Stomach (tissue), 9 donors: ENCODE measurements around the gene RRAD. TPM values are rescaled to one million over a fixed set of nuclear protein-coding genes. Genes with fewer than 3 reads are reported as not detected.

Experiments
- DNase-seq, 2 donors: peaks; one replicate each; pipeline versions ENCODE4 v3.0.0 to v3.0.0-alpha.2; 2013 to 2019
- H3K27ac ChIP-seq, 5 donors: fragments of 200-600 bp in 4 of 5; sonication (generic) in 4 of 5; one replicate each; pipeline ENCODE4 v1.5.1; 2013 to 2019; ENCODE audit warnings: mild to moderate bottlenecking in 1 of 5, moderate library complexity in 1 of 5
- H3K27me3 ChIP-seq, 3 donors: fragments of 200-600 bp; sonication (generic); one replicate each; pipeline ENCODE4 v1.5.1; 2017 to 2019; ENCODE audit warnings: mixed run types in 1 of 3
- H3K36me3 ChIP-seq, 4 donors: fragments of 200-600 bp; sonication (generic); 1 replicate in 3 of 4; 2 replicates in 1 of 4; pipeline ENCODE4 v1.5.1; 2016 to 2019
- H3K4me1 ChIP-seq, 4 donors: fragments of 200-600 bp; sonication (generic); one replicate each; pipeline ENCODE4 v1.5.1; 2016 to 2019
- H3K4me3 ChIP-seq, 4 donors: fragments of 200-600 bp; sonication (generic) in 3 of 4; one replicate each; pipeline ENCODE4 v1.5.1; 2016 to 2019; ENCODE audit warnings: mild to moderate bottlenecking in 1 of 4
- H3K9me3 ChIP-seq, 4 donors: fragments of 200-600 bp; sonication (generic); one replicate each; pipeline ENCODE4 v1.5.1; 2016 to 2019
- EP300 ChIP-seq: sonication (generic); formaldehyde crosslinking; IDR thresholded peaks from one replicate; pipeline ENCODE4 v1.6.1; 2017; ENCODE audit warnings: antibody characterized with exemption
- POLR2A ChIP-seq, 4 donors: fragments of 450-650 bp; IDR thresholded peaks; one replicate each; pipeline ENCODE4 v1.6.1; 2016; ENCODE audit warnings: antibody characterized with exemption in 4 of 4, control low read depth in 2 of 4, mild to moderate bottlenecking in 1 of 4, moderate library complexity in 1 of 4
- POLR2AphosphoS5 ChIP-seq, 3 donors: sonication (generic); formaldehyde crosslinking; IDR thresholded peaks; one replicate each; pipeline ENCODE4 v1.6.1; 2016; ENCODE audit warnings: antibody characterized with exemption in 3 of 3
- WGBS, 5 donors: extraction: QIAGEN DNeasy Blood & Tissue Kit in 3 of 5; methylation state at CpG; one replicate each; pipeline versions ENCODE4 v1.1.5 to v1.1.7; 2013 to 2018; 5-methylcytosine and 5-hydroxymethylcytosine counted together
- intact Hi-C: fragments of 100-400 bp; cut with DNase I; formaldehyde crosslinking; loops from one replicate; pipeline ENCODE4 v1.15.1; 2023; ENCODE audit warnings: low total_unique reads
- polyA plus RNA-seq, 3 donors: library from polyadenylated mRNA; stranded (reverse); fragments of 200-250 nt; gene quantifications; one replicate each; pipeline ENCODE4 v1.2.3, GENCODE V29; 2013
- total RNA-seq, 5 donors: library from RNA; depleted of rRNA; stranded (reverse); fragments of >200 nt; gene quantifications; one replicate each; pipeline versions ENCODE4 v1.1.0 to v1.2.3, GENCODE V29; 2014 to 2016
- TF ChIP-seq, protein P1 (sequence below), 7 experiments: fragments of 450-650 bp in 4 of 7; fragments of 200-600 bp in 3 of 7; sonication (generic) in 3 of 7; IDR thresholded peaks; one replicate each; pipeline ENCODE4 v1.5.1; 2016 to 2019; ENCODE audit warnings: antibody characterized with exemption in 7 of 7, control low read depth in 2 of 7, mild to moderate bottlenecking in 1 of 7
- donor health status: healthy with polysubstance abuse.
- donor health status: Bipolar disorder and iron deficiency.
- donor health status: healthy.

Gene RRAD
- total and polyA plus RNA-seq, 8 donors: 1.0 to 39.7 (median 3.5) TPM

DNA sequence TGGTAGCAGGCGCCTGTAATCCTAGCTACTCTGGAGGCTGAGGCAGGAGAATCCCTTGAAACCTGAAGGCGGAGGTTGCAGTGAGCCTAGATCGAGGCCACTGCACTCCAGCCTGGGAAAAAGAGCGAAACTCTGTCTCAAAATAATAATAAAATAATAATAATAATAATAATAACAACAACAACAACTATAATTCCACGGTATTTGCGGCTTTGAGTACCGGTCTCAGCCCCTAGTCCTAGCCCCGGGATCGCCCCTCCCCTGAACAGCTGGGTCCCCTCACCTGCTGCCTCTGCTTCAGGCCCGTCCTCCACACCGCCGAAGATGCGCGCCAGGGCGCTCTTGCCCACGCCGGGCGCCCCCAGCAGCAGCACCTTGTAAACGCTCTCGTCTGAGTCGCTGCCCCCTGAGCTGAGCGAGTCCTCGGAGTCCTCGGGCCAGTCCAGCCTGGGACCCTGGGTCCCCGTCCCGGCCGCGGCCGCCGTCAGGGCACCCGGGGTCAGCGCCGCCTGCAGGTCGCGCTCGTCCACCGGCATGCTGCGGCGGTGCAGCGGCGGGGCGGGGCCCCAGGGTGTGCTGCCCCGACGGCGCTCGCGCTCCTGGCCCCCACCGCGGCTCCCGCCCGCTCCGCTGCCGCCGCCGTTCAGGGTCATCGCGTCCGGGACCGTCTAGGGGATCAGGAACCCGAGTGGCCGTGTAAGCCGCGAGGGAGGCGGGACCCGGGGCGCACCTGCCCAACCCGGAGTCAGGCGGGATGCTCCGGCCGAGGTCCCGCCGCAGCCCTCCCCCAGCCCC is 611 bp downstream of the RRAD start:
- peak; percentile 49 to 73 for DNase-seq
- H3K9me3 ChIP-seq: no peaks in the 10 kb centered on the region
- H3K4me1 ChIP-seq: peaks cover 13 to 74% (median 43%) of the 10 kb centered on the region in 4 donors
- TF ChIP-seq EP300 (no peak), POLR2AphosphoS5 (IDR thresholded peaks at IDR 0.05) (no peak), POLR2A (IDR thresholded peaks at IDR 0.05) (no peak)
- TF ChIP-seq, protein P1, sequence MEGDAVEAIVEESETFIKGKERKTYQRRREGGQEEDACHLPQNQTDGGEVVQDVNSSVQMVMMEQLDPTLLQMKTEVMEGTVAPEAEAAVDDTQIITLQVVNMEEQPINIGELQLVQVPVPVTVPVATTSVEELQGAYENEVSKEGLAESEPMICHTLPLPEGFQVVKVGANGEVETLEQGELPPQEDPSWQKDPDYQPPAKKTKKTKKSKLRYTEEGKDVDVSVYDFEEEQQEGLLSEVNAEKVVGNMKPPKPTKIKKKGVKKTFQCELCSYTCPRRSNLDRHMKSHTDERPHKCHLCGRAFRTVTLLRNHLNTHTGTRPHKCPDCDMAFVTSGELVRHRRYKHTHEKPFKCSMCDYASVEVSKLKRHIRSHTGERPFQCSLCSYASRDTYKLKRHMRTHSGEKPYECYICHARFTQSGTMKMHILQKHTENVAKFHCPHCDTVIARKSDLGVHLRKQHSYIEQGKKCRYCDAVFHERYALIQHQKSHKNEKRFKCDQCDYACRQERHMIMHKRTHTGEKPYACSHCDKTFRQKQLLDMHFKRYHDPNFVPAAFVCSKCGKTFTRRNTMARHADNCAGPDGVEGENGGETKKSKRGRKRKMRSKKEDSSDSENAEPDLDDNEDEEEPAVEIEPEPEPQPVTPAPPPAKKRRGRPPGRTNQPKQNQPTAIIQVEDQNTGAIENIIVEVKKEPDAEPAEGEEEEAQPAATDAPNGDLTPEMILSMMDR (IDR thresholded peaks at IDR 0.05): peak in 3 of 7 experiments; percentile 17 to 51 (median 30)
- H3K36me3 ChIP-seq: peaks cover 0 to 8% (median 0%) of the 10 kb centered on the region in 4 donors
- peak overlapping the region; percentile 56 to 62 (median 60) for H3K4me3 ChIP-seq
- H3K27ac ChIP-seq: peak overlapping the region; percentile 4 to 84 (median 79)
- 8 to 23% (median 10%) methylated on average over 23 to 72 of the region's 72 CpGs for WGBS, 5 donors
- intact Hi-C loops: no loop called here
- peaks cover 0 to 52% (median 24%) of the 10 kb centered on the region in 3 donors for H3K27me3 ChIP-seq

DNA sequence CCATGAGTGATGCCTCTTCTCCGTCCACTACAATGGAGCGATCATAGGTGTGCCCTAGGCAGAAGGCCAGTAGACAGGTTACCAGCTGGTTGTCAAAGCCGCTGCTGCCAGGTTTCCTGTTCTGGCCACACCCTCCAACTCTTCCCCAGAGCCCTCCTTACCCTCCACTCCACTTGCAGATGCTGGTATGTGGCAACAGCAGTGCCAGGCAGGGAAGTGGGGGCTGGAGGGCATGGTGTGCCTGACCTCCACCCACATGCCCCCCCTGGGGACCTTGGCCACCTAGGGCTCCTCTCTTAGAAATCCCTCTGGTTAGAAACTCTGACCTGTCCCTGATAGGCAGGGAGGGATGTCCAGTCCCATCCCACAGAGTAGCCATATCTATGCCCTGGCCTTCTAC is 1.5 kb downstream of the RRAD start:
- Histone ChIP-seq H3K27me3 (peaks cover 0 to 52% (median 24%) of the 10 kb centered on the region in 3 donors), H3K4me1 (peaks cover 13 to 82% (median 49%) of the 10 kb centered on the region in 4 donors), H3K9me3 (no peaks in the 10 kb centered on the region), H3K4me3 (peak overlapping the region; percentile 56 to 62 (median 60)), H3K36me3 (peaks cover 0 to 8% (median 0%) of the 10 kb centered on the region in 4 donors), H3K27ac (peak overlapping the region in 4 of 5 donors; percentile 25 to 84 (median 80))
- 42 to 71% (median 62%) methylated on average over 3 of the region's 3 CpGs for WGBS, 5 donors
- DNase-seq: no peak
- intact Hi-C loops: no loop called here
- TF ChIP-seq, protein P1 (IDR thresholded peaks at IDR 0.05): no peak
- TF ChIP-seq POLR2A (IDR thresholded peaks at IDR 0.05) (no peak), EP300 (no peak), POLR2AphosphoS5 (IDR thresholded peaks at IDR 0.05) (no peak)

DNA sequence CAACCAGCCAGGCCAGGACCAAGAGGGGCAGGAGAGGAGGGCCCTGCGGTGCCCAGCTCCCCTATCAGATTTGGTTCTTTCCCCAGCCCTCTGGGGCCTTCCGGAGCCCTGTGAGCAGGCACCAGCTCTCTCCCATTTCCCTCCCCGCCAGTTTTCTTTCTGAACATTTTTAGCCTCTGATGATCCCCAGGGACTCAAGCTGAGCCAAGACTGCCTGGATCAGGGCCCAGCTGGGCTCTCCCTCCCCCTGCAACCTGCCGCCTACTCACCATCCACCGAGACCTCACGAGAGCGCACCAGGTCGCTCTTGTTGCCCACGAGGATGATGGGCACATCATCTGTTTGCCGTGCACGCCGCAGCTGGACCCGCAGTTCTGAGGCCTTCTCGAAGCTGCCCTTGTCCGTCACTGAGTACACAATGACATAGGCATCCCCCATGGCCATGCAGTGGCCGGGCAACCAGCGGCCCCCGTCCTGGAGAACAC is 2.0 kb downstream of the RRAD start:
- peak in 1 of 2 donors; percentile 67 for DNase-seq
- H3K27ac ChIP-seq: peak overlapping the region in 4 of 5 donors; percentile 38 to 84 (median 71)
- TF ChIP-seq EP300: no peak
- peak in 2 of 3 donors; percentile 11 to 38 for TF ChIP-seq POLR2AphosphoS5 (IDR thresholded peaks at IDR 0.05)

DNA sequence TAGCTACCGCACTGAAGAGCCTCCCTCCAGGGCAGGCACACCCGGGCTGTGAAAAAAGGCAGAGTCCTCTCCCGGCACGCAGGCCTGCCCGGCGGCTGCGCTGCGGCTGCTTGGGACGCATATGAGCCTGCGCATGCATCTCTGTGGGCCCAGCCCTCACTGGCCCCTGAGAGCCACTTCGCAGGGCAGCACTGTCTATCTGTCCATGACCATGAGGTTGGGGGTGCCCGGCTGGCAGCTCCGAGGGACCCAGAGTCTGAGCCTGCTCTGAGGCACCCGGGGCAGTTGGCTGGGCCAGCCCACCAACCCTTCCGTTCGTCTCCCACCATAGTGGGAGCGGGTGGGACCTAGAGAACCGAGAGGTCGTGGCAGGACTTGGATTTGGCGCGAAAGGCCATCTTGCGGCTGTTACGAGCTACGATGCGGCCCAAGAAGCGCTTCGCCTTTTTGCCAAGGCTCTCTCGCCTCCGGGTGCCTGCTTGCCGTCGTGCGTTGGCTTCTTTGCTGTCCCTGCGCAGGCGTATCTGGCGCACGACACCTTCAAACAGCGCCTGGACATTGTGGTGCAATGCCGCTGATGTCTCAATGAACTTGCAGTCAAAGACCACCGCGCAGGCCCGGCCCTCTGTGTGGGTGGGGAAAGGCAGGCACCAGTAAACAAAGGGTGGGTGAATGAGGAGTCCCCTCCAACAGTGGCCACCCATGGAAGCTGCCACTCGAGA is 3.4 kb downstream of the RRAD start:
- Histone ChIP-seq H3K36me3 (peaks cover 0 to 8% (median 0%) of the 10 kb centered on the region in 4 donors), H3K4me3 (no peak overlapping the region), H3K27me3 (peaks cover 0 to 52% (median 24%) of the 10 kb centered on the region in 3 donors), H3K9me3 (no peaks in the 10 kb centered on the region), H3K27ac (peak overlapping the region in 3 of 5 donors; percentile 2 to 82 (median 51)), H3K4me1 (peaks cover 13 to 78% (median 46%) of the 10 kb centered on the region in 4 donors)
- intact Hi-C loops: no loop called here
- WGBS, 5 donors: 71 to 78% (median 75%) methylated on average over 32 to 42 of the region's 42 CpGs
- TF ChIP-seq POLR2AphosphoS5 (IDR thresholded peaks at IDR 0.05): no peak
- TF ChIP-seq EP300: no peak
- TF ChIP-seq, protein P1 (IDR thresholded peaks at IDR 0.05): no peak
- no peak for TF ChIP-seq POLR2A (IDR thresholded peaks at IDR 0.05)
- no peak for DNase-seq

More for the DNA sequence above, 2.0 kb downstream of the RRAD start:
- Histone ChIP-seq H3K9me3 (no peaks in the 10 kb centered on the region), H3K4me1 (peaks cover 13 to 84% (median 51%) of the 10 kb centered on the region in 4 donors), H3K27me3 (peaks cover 0 to 52% (median 24%) of the 10 kb centered on the region in 3 donors), H3K4me3 (peak overlapping the region; percentile 56 to 62 (median 60)), H3K36me3 (peaks cover 0 to 8% (median 0%) of the 10 kb centered on the region in 4 donors)
- WGBS, 5 donors: 49 to 79% (median 67%) methylated on average over 8 to 18 of the region's 18 CpGs
- intact Hi-C loops: no loop called here
